SU-DHL-6 (cell line): ENCODE measurements around the gene TGIF1.
"Not testable (repeated sequence)": the region's sequence is repeated elsewhere in the genome, so short reads cannot be mapped to it uniquely, and the experiment has no call there.

ENCODE experiments used
- H2AFZ ChIP-seq: fragments of 200-600 bp; sonication (generic); 2 replicates; pipeline ENCODE4 v1.6.1; 2014; ENCODE audit warnings: low read depth, mild to moderate bottlenecking, moderate library complexity, mixed read lengths, antibody characterized with exemption, low read length; ENCODE audit not compliant: severe bottlenecking
- H3F3A ChIP-seq: fragments of 200-600 bp; shearing (Covaris generic); 2 replicates; pipeline ENCODE4 v1.6.0; 2016; ENCODE audit warnings: antibody characterized with exemption, mild to moderate bottlenecking; ENCODE audit not compliant: insufficient read depth
- H3K27ac ChIP-seq: fragments of 200-600 bp; sonication (generic); 2 replicates; pipeline ENCODE4 v1.5.1; 2016; ENCODE audit warnings: low read depth, mild to moderate bottlenecking, low read length, moderate library complexity, mixed read lengths
- H3K27me3 ChIP-seq: fragments of 200-600 bp; sonication (generic), shearing (Covaris generic); 2 replicates; pipeline ENCODE4 v1.6.0; 2014; ENCODE audit warnings: mild to moderate bottlenecking, low read length
- H3K36me3 ChIP-seq: fragments of 200-600 bp; sonication (generic); 2 replicates; pipeline ENCODE4 v1.6.1; 2014; ENCODE audit warnings: mild to moderate bottlenecking, low read length, mixed read lengths
- H3K4me2 ChIP-seq: fragments of 300-600, 200-600 bp; shearing (Covaris generic), sonication (generic); 2 replicates; pipeline ENCODE4 v1.6.0; 2014; ENCODE audit warnings: low read length, low read depth, mild to moderate bottlenecking; ENCODE audit not compliant: poor library complexity, severe bottlenecking
- H3K4me3 ChIP-seq: fragments of 200-600 bp; sonication (generic); 2 replicates; pipeline ENCODE4 v1.5.1; 2014; ENCODE audit warnings: antibody characterized with exemption, low read length, mild to moderate bottlenecking, mixed read lengths; ENCODE audit not compliant: insufficient read depth, poor library complexity, severe bottlenecking
- H3K79me2 ChIP-seq: fragments of 200-600 bp; sonication (generic); 2 replicates; pipeline ENCODE4 v1.6.1; 2014; ENCODE audit warnings: mild to moderate bottlenecking, low read length, moderate library complexity; ENCODE audit not compliant: insufficient read depth
- H3K9ac ChIP-seq: fragments of 200-600 bp; sonication (generic); 2 replicates; pipeline ENCODE4 v1.7.0; 2014; ENCODE audit warnings: mild to moderate bottlenecking, low read length
- H3K9me2 ChIP-seq: fragments of 200-600 bp; sonication (generic); replicated peaks from 2 replicates; pipeline ENCODE4 v1.6.1; 2014; ENCODE audit warnings: low read length; ENCODE audit not compliant: insufficient read depth
- H3K9me3 ChIP-seq: fragments of 200-600 bp; sonication (generic); 2 replicates; pipeline ENCODE4 v1.6.1; 2014; ENCODE audit warnings: low read length, mixed read lengths; ENCODE audit not compliant: insufficient read depth
- H4K20me1 ChIP-seq: fragments of 200-600 bp; sonication (generic); 2 replicates; pipeline ENCODE4 v1.6.1; 2014; ENCODE audit warnings: low read depth, mild to moderate bottlenecking, antibody characterized with exemption, low read length, moderate library complexity, mixed read lengths
- EZH2phosphoT487 ChIP-seq: fragments of 200-600 bp; sonication (generic), shearing (Covaris generic); conservative IDR thresholded peaks from 2 replicates; pipeline ENCODE4 v1.6.1; 2018; ENCODE audit warnings: mild to moderate bottlenecking, antibody characterized with exemption, low read length, moderate library complexity, mixed read lengths
- TF ChIP-seq, protein P1 (sequence below): fragments of 200-600 bp; sonication (generic); IDR thresholded peaks from one replicate; pipeline ENCODE4 v1.5.1; 2017; ENCODE audit warnings: antibody characterized with exemption, mild to moderate bottlenecking, low read length, moderate library complexity; ENCODE audit not compliant: insufficient read depth, poor library complexity, severe bottlenecking

The TGIF1 gene

DNA sequence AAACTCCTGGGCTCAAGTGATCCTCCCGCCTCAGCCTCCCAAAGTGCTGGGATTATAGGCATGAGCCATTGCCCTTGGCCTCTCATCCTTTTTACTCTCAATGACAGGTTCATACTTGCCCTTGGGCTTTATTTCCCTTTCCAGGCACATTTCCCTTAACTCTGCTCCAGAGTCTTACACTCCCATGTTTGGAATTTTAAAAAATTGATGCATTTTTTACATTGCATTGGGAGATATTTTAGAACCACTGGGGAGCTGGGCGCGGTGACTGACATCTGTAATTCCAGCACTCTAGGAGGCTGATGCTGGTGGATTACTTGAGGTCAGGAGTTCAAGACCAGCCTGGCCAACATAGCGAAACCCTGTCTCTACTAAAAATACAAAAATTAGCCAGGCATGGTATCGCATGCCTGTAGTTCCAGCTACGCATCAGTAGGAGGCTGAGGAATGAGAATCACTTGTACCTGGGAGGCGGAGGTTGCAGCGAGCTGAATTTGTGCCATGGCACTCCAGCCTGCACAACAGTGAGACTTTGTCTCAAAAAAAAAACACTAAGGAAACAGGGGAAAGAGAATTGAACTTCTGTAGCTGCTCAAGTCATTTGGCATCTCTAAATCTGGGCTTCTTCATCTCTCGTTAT lies 18.2 kb downstream of the TGIF1 start:
- Histone ChIP-seq H3K9me3 (no peaks in the 10 kb centered on the region), H3K27ac (no peak overlapping the region), H3K36me3 (no peaks in the 10 kb centered on the region), H3K27me3 (no peaks in the 10 kb centered on the region), H3K4me2 (no peak overlapping the region), H3K9me2 (no peaks in the 10 kb centered on the region), H3K79me2 (no peaks in the 10 kb centered on the region), H2AFZ (no peak overlapping the region), H3K9ac (no peak overlapping the region), H3K4me3 (no peak overlapping the region), H4K20me1 (no peaks in the 10 kb centered on the region), H3F3A (no peaks in the 10 kb centered on the region)
- no peak for TF ChIP-seq EZH2phosphoT487
- TF ChIP-seq, protein P1, sequence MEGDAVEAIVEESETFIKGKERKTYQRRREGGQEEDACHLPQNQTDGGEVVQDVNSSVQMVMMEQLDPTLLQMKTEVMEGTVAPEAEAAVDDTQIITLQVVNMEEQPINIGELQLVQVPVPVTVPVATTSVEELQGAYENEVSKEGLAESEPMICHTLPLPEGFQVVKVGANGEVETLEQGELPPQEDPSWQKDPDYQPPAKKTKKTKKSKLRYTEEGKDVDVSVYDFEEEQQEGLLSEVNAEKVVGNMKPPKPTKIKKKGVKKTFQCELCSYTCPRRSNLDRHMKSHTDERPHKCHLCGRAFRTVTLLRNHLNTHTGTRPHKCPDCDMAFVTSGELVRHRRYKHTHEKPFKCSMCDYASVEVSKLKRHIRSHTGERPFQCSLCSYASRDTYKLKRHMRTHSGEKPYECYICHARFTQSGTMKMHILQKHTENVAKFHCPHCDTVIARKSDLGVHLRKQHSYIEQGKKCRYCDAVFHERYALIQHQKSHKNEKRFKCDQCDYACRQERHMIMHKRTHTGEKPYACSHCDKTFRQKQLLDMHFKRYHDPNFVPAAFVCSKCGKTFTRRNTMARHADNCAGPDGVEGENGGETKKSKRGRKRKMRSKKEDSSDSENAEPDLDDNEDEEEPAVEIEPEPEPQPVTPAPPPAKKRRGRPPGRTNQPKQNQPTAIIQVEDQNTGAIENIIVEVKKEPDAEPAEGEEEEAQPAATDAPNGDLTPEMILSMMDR, result no peak

DNA sequence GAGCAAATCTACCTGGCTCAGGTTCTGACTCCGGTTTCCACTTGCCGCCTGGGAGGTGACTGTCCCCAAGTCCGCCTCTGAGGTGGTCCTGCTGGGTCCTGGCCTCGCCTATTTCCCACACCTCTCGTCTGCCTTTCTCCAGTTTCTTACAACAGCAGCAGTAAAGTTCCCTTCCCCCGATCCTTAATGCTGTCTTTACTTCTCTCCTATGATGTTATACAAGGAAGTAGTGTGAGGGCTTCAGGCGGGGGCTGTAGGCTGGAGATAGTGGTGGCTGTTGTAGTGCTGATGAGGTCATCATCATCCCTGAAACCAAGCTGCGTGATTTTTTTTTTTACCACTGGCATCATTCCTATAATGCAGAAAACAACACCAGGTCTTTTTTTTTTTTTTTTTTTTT lies 18.9 kb downstream of the TGIF1 start:
- H4K20me1 ChIP-seq, result no peaks in the 10 kb centered on the region
- no peaks in the 10 kb centered on the region for H3K9me3 ChIP-seq
- H3K4me3 ChIP-seq, result no peak overlapping the region
- no peaks in the 10 kb centered on the region for H3K79me2 ChIP-seq
- no peak overlapping the region for H3K9ac ChIP-seq
- no peak overlapping the region for H3K27ac ChIP-seq
- H3K27me3 ChIP-seq, result no peaks in the 10 kb centered on the region
- no peak overlapping the region for H2AFZ ChIP-seq
- no peaks in the 10 kb centered on the region for H3K9me2 ChIP-seq
- TF ChIP-seq, protein P1, result no peak
- TF ChIP-seq EZH2phosphoT487, result no peak
- H3F3A ChIP-seq, result no peaks in the 10 kb centered on the region
- H3K36me3 ChIP-seq, result no peaks in the 10 kb centered on the region
- H3K4me2 ChIP-seq, result no peak overlapping the region

DNA sequence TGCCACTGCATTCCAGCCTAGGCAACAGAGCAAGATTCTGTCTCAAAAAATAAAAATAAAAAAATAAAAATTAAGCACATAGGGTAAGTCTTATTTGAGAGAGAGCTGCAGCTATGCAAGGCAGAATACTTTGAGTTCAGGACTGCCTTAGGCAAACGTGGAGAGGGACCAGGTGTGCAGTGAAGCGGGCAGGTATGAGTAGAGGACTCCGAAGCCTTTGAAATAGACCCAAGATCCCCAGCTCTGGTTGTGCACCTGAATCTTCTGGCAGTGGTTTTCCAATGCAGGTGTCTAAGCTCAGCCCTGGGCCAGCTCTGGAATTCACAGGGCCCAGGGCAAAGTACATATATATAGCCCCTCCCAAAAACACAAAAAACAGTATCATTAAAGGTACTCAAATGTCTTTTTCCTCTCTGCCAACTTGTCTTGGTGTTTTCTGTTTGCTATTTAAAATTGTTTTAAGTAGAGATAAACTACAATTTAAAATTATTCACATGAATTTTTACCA lies 21.2 kb downstream of the TGIF1 start:
- H3K27me3 ChIP-seq, result no peaks in the 10 kb centered on the region

DNA sequence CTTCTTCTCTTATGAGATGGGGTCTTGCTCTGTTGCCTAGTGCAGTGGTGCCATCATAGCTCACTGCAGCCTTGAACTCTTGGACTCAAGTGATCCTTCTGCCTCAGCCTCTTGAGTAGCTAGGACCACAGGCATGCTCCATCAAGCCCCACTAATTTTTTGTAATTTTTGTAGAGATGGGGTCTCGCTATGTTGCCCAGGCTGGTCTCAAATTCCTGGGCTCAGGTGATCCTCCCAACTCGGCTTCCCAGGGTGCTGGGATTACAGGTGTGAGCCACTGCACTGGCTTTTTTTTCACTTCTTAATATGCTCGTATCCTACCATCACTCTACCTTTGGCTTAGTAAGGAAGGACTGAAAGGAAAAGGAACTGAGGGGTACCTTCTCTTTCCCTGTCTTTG lies 22.1 kb downstream of the TGIF1 start:
- H3K4me3 ChIP-seq, H3K27me3 ChIP-seq, H3K9ac ChIP-seq, H3K9me2 ChIP-seq, H3K27ac ChIP-seq, H3K79me2 ChIP-seq, H3F3A ChIP-seq, H2AFZ ChIP-seq, H3K9me3 ChIP-seq, H3K36me3 ChIP-seq, H4K20me1 ChIP-seq, H3K4me2 ChIP-seq: not testable (repeated sequence)

More for the DNA sequence above, 21.2 kb downstream of the TGIF1 start:
- Histone ChIP-seq H3K36me3 (no peaks in the 10 kb centered on the region), H3K9ac (no peak overlapping the region), H3K79me2 (no peaks in the 10 kb centered on the region), H3K9me3 (no peaks in the 10 kb centered on the region), H3K27ac (no peak overlapping the region), H2AFZ (no peak overlapping the region), H3K9me2 (no peaks in the 10 kb centered on the region), H4K20me1 (no peaks in the 10 kb centered on the region), H3K4me3 (no peak overlapping the region), H3K4me2 (no peak overlapping the region), H3F3A (no peaks in the 10 kb centered on the region)
- no peak for TF ChIP-seq EZH2phosphoT487
- TF ChIP-seq, protein P1, result no peak
